Naive thymus-derived CD8-positive, alpha-beta T cell (primary cell): Measurements from ENCODE around the gene KAZALD1. TPM values are rescaled to one million over a fixed set of nuclear protein-coding genes. Genes with fewer than 3 reads are reported as not detected.

Source experiments
- ATAC-seq, 2 donors: fragments of 150-1000 bp; cut with Tn5 transposase in 1 of 2; sonication (Bioruptor Pico), chemical (Tn5 transposase) in 1 of 2; 1 replicate in 1 of 2; 2 replicates in 1 of 2; pipeline ENCODE4 v1.10.0; 2021; ENCODE audit warnings: mild to moderate bottlenecking in 2 of 2, moderate library complexity in 2 of 2
- POLR2A ChIA-PET: fragments of 350-600 bp; sonication (Branson Sonifier 250); formaldehyde crosslinking; loops from one replicate; lab custom pipeline; 2021; ENCODE audit warnings: antibody characterized with exemption; lab: Charles Lee
- DNase-seq, 10 donors: peaks; one replicate each; pipeline versions ENCODE4 v3.0.0 to v3.0.0-alpha.2; 2020 to 2022
- H3K27ac Mint-ChIP-seq, 10 donors: one replicate each; pipeline ENCODE4 v1.8.0; 2020 to 2022; ENCODE audit warnings: mild to moderate bottlenecking in 10 of 10, mixed read lengths in 10 of 10, moderate library complexity in 4 of 10, inconsistent platforms in 1 of 10
- H3K27me3 Mint-ChIP-seq, 5 donors: one replicate each; pipeline ENCODE4 v1.8.0; 2021 to 2022; ENCODE audit warnings: mixed read lengths in 5 of 5
- H3K36me3 Mint-ChIP-seq, 3 donors: one replicate each; pipeline ENCODE4 v1.8.0; 2020 to 2022; ENCODE audit warnings: mixed read lengths in 3 of 3, mild to moderate bottlenecking in 2 of 3, inconsistent platforms in 1 of 3
- H3K4me1 Mint-ChIP-seq, 4 donors: one replicate each; pipeline ENCODE4 v1.8.0; 2021 to 2022; ENCODE audit warnings: mixed read lengths in 4 of 4
- H3K4me3 Mint-ChIP-seq, 10 donors: one replicate each; pipeline ENCODE4 v1.8.0; 2020 to 2022; ENCODE audit warnings: mild to moderate bottlenecking in 10 of 10, mixed read lengths in 10 of 10, moderate library complexity in 6 of 10, inconsistent platforms in 1 of 10
- H3K9me3 Mint-ChIP-seq, 9 donors: one replicate each; pipeline ENCODE4 v1.8.0; 2020 to 2022; ENCODE audit warnings: mixed read lengths in 9 of 9, mild to moderate bottlenecking in 3 of 9, inconsistent platforms in 1 of 9, moderate library complexity in 1 of 9
- polyA plus RNA-seq, 3 donors: library from polyadenylated mRNA; unstranded; fragments of 300-500 nt; fragmentation: Illumina TruSeq; gene quantifications; one replicate each; pipeline ENCODE4 v1.2.3, GENCODE V29; 2021
- total RNA-seq, 8 experiments: library from RNA in 2 of 8; stranded (reverse) in 2 of 8; gene quantifications; one replicate each; pipeline ENCODE4 v1.2.3 and lab custom pipeline; 2021 to 2026

KAZALD1 gene
- total and polyA plus RNA-seq, 5 experiments from 2014 or later: not detected

DNA sequence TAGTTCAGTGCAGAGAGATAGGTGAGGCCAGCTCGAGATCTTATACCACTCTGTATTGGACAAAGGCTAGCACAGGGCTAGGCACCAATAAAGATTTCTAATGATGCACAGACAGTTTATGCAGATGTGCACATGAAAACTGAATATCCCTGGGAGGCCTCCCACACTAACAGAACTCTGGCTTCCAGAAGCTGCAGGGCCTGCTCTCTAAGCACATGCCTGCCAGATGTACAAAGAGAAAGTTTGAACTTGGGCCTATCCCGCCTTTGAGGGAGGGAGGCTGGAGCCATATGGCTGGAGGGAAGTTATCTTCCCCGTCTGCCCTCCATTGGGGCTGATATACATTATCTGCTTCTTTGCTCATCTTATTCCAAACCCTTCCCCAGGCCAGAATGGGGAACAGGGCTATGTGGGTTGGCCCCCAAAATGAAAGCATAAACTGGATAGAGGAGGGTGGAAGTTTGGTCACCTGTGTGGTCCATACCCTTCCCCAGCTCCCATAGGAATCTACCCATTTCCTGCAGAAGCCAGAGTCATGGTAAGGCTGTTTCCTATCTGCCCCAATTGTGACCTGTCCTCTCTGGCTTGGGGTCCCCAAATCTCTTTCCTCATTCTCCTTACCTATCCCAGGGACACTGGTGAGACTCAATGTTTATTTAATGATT, 3.8 kb downstream of the KAZALD1 start:
- peaks cover 16 to 46% (median 40%) of the 10 kb centered on the region in 4 donors for H3K4me1 Mint-ChIP-seq
- POLR2A ChIA-PET: interaction anchor here (0.5 kb wide), 1 partner anchor 101 kb away, joined by 3 read pairs; no protein-coding TSS in a partner anchor
- H3K9me3 Mint-ChIP-seq: no peaks in the 10 kb centered on the region
- no peak overlapping the region for H3K27ac Mint-ChIP-seq
- ATAC-seq: no peak
- peaks cover 15 to 43% (median 26%) of the 10 kb centered on the region in 5 donors for H3K27me3 Mint-ChIP-seq
- peak overlapping the region; percentile 22 to 91 (median 73) for H3K4me3 Mint-ChIP-seq
- H3K36me3 Mint-ChIP-seq: no peaks in the 10 kb centered on the region
- DNase-seq: no peak

DNA sequence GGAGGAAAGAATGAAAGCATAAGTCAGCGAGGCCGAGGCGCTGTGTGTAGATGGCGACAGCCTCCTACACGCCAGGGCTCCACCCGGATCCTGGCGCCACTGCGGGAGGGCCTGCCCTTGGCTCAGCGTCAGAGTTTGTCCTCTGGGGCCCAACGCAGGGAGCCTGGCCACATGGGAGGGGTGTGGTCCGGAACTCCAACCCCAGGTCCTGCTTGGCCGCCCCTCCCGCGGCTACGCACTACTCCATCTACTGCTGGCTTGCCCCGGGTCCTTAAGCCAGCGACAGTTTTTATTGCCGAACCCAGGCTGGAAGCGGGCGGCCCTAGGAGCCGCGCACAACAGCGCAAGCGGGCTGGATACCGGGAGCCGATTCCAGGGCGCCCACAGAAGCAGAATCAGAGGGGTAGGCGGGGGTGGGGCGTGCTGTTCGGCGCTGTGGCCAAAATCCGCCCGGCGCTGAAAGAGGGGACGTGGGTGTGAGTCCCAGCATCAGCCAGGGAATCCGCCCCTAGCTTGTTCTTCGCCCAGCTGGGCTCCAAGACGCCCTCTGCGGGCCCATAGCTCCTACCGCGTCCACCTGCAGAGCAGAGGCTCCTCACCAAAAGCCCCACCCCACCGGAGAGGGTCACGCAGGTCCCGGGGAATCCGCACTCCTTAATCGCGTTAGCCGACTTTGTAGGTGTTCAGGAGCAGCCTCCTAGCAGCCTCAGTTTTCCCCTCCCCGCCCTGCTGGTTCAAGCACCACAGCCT, 4.5 kb downstream of the KAZALD1 start:
- Mint-ChIP-seq H3K4me1 (peaks cover 14 to 47% (median 37%) of the 10 kb centered on the region in 4 donors), H3K9me3 (no peaks in the 10 kb centered on the region), H3K27me3 (peaks cover 15 to 46% (median 26%) of the 10 kb centered on the region in 5 donors), H3K36me3 (no peaks in the 10 kb centered on the region), H3K27ac (no peak overlapping the region), H3K4me3 (peak overlapping the region; percentile 50 to 91 (median 76))
- peak in 7 of 10 donors; percentile 29 to 70 (median 37) for DNase-seq
- ATAC-seq: peak; percentile 57 to 58
- POLR2A ChIA-PET: interaction anchor here (0.9 kb wide), 1 partner anchor 23 kb away, joined by 4 read pairs; no protein-coding TSS in a partner anchor

DNA sequence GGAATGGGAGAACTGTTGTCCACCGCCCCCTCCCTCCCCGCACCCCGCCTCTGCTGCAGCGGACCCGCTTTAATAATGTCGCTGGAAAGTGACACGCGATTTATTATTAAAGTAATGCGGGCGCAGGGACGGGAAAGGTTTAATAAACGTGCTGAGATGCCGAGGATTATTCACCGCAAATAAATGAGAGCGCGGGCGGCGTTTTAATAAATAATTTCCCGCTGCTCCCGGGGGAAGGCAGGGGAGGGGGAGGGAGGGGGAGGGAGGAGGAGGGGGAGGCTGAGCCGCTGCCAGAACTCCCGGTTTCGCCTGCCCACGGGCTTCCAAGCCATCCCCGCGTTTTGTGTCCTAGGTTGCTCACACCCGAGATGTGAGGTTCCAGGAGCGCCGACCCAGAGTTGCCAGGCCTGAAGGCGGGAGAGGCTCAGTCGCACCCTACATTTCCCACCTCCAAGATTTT, 5.1 kb downstream of the KAZALD1 start:
- Mint-ChIP-seq H3K36me3 (no peaks in the 10 kb centered on the region), H3K27me3 (peaks cover 18 to 52% (median 31%) of the 10 kb centered on the region in 5 donors), H3K9me3 (no peaks in the 10 kb centered on the region), H3K27ac (no peak overlapping the region), H3K4me3 (peak overlapping the region; percentile 86 to 95 (median 90)), H3K4me1 (peaks cover 11 to 48% (median 32%) of the 10 kb centered on the region in 4 donors)
- ATAC-seq (no peak), DNase-seq (no peak)
- POLR2A ChIA-PET: interaction anchor here (0.9 kb wide), 1 partner anchor 24 kb away, joined by 4 read pairs; no protein-coding TSS in a partner anchor

DNA sequence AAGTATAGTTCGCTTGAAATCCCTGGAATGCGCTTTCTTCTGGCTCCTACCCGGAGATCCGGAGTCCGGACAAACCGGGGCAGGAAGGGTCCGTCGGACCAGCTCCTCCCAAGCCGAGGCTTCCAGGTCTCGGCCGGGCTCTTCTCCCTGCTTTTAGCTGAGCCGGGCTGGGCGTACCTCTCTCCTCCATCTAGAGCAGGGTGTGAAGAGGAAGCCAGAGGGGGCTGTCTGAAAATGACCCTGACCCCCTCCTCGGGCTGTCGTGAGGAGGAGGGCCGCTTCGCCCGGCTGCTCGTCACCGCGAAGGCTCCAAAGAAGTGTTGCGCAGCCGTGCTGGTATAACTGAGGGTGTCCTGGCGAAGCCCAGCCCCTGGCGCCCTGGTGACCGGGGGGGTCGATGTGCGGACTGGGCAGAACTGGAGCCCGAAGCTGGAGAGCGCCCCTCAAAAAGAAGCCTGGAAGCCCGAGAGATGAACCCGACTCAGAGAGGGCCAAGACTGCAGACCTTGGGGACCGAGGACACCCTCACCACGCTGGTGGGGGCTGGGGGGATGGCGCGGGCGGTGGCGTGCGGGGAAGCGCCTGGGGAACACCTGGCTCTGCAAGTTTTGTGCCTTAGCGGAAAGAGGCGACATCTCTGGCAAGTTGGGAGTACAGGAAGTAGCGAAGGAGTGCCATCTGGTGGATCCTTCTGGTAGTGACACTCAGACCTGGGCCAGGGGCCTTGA, 5.7 kb downstream of the KAZALD1 start:
- peak overlapping the region in 4 of 10 donors; percentile 37 to 50 (median 46) for H3K27ac Mint-ChIP-seq
- H3K36me3 Mint-ChIP-seq: no peaks in the 10 kb centered on the region
- POLR2A ChIA-PET: interaction anchor here (1.0 kb wide), 1 partner anchor 26 kb away, joined by 5 read pairs; no protein-coding TSS in a partner anchor
- peak; percentile 53 to 88 (median 74) for DNase-seq
- ATAC-seq: peak; percentile 73 to 77
- H3K27me3 Mint-ChIP-seq: peaks cover 24 to 58% (median 37%) of the 10 kb centered on the region in 5 donors
- no peaks in the 10 kb centered on the region for H3K9me3 Mint-ChIP-seq
- H3K4me1 Mint-ChIP-seq: peaks cover 9 to 48% (median 27%) of the 10 kb centered on the region in 4 donors
- H3K4me3 Mint-ChIP-seq: peak overlapping the region; percentile 86 to 95 (median 90)

DNA sequence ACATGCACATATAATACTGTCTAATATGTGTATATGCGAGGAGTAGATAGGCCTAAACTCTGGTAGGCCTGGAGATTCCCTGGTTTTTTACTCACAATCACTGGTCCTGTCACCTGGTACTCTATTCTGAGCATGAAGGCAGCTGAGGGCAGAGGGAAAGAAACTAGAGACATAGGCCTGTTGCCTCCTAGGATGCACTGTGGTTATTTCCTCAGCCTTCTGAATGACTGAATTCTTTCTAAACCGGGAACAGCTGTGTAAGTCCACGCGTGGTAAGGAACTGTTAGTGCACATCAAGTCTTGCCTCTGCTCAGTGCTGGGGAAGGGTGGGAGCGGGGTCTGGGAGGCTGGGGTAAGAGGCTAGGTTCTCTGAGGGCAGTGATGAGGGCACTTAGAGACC, 7.7 kb downstream of the KAZALD1 start:
- ATAC-seq: no peak
- H3K36me3 Mint-ChIP-seq: peaks cover 0 to 2% (median 0%) of the 10 kb centered on the region in 3 donors
- DNase-seq: no peak
- peaks cover 7 to 41% (median 16%) of the 10 kb centered on the region in 4 donors for H3K4me1 Mint-ChIP-seq
- no peaks in the 10 kb centered on the region for H3K9me3 Mint-ChIP-seq
- H3K27ac Mint-ChIP-seq: peak overlapping the region in 1 of 10 donors; percentile 69
- H3K27me3 Mint-ChIP-seq: peaks cover 28 to 66% (median 45%) of the 10 kb centered on the region in 5 donors
- peak overlapping the region in 1 of 10 donors; percentile 67 for H3K4me3 Mint-ChIP-seq
- POLR2A ChIA-PET: interaction anchor here (1.2 to 1.4 kb wide), 2 partner anchors 27 to 28 kb away, joined by 3 to 7 read pairs; no protein-coding TSS in a partner anchor

DNA sequence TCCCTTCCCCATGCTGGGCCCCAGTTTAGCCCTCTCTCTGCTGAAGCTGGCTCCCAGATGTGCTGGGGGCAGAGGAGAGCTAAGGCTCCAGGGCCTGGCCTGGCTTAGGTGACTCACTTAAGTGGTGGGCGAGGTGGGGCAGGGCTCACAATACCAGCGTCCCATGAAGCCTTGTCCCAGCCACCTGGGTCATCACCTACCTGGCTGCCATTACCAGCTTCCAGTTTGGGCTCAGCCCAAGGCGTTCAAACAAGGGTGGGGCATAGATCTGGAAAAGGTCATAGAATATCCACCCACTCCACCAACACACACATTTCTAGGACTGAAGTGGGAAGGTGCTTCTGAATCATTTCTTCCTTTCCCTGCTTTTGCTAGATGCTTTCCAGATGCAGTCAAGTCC, 8.3 kb downstream of the KAZALD1 start:
- POLR2A ChIA-PET: interaction anchor here (1.4 kb wide), 1 partner anchor 29 kb away, joined by 7 read pairs; no protein-coding TSS in a partner anchor
- peaks cover 25 to 64% (median 39%) of the 10 kb centered on the region in 5 donors for H3K27me3 Mint-ChIP-seq
- peaks cover 7 to 38% (median 16%) of the 10 kb centered on the region in 4 donors for H3K4me1 Mint-ChIP-seq
- no peak for ATAC-seq
- H3K36me3 Mint-ChIP-seq: peaks cover 0 to 2% (median 0%) of the 10 kb centered on the region in 3 donors
- H3K27ac Mint-ChIP-seq: no peak overlapping the region
- H3K4me3 Mint-ChIP-seq: peak overlapping the region in 1 of 10 donors; percentile 43
- no peak for DNase-seq
- H3K9me3 Mint-ChIP-seq: no peaks in the 10 kb centered on the region

DNA sequence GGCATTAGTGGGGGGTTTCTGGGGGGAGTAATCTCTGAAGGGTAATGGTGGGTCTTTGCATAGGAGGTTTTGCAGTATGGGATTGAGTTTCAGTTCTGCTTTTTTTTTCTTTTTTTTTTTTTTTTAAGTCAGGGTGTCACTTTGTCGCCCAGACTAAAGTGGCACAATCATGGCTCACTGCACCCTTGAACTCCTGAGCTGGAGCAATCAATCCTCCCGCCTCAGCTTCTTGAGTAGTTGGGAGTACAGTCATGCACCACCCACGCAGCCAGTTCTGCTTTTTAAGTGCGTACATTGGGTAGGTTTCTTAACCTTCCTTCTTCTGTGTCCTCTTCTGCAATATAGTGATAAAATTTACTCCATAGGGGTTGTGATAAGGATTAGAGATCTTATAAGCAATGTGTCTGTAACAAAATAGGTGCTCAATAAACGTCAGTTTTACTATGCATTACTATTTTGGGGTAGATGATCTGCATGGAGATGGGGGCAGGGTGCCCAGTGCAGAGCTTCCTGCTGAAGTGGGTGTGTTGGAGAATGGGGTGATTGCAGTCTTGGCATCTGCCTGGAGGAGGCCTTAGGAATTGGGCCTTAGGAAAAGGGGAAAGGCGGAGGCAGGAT, 9.6 kb downstream of the KAZALD1 start:
- Mint-ChIP-seq H3K36me3 (peaks cover 0 to 2% (median 0%) of the 10 kb centered on the region in 3 donors), H3K27ac (peak overlapping the region in 1 of 10 donors; percentile 58), H3K4me1 (peaks cover 2 to 31% (median 11%) of the 10 kb centered on the region in 4 donors), H3K4me3 (peak overlapping the region in 1 of 10 donors; percentile 36), H3K27me3 (peaks cover 25 to 64% (median 39%) of the 10 kb centered on the region in 5 donors), H3K9me3 (no peaks in the 10 kb centered on the region)
- POLR2A ChIA-PET: interaction anchor here (0.7 kb wide), 2 partner anchors 8 to 20 kb away, joined by 3 to 4 read pairs; no protein-coding TSS in a partner anchor
- no peak for DNase-seq
- no peak for ATAC-seq

DNA sequence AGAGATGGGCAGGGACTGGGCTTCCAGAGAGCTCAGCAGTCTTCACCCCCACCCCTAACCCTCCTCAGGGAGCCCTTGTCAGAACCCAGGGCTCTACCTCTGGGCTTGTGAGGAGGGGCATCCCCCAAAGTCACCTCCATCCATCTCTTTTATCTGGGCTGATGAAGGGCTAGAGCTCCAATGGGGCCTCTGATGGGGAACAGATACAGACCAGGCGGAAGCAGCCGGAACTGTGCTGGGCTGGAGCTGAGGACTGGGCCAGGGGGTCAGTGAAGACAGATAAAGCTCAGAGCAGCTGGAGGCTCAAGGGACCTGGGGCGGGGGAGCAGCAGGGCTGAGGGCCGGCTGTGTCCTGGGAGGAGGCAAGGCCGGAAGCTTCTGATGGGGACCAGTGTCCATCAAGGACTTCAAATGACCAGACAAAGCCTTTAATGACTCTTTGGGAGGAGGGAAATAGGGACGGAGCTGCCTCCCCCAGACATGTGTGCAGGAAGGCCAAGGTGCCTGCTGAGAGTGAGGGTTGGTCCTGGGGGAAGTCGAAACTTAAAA, 10.2 kb downstream of the KAZALD1 start:
- Mint-ChIP-seq H3K9me3 (no peaks in the 10 kb centered on the region), H3K27me3 (peaks cover 25 to 66% (median 45%) of the 10 kb centered on the region in 5 donors), H3K27ac (peak overlapping the region in 1 of 10 donors; percentile 58), H3K36me3 (peaks cover 0 to 2% (median 0%) of the 10 kb centered on the region in 3 donors), H3K4me3 (no peak overlapping the region), H3K4me1 (peaks cover 2 to 27% (median 7%) of the 10 kb centered on the region in 4 donors)
- DNase-seq: no peak
- no peak for ATAC-seq
- POLR2A ChIA-PET: interaction anchor here (0.7 kb wide), 1 partner anchor 9 kb away, joined by 4 read pairs; no protein-coding TSS in a partner anchor

DNA sequence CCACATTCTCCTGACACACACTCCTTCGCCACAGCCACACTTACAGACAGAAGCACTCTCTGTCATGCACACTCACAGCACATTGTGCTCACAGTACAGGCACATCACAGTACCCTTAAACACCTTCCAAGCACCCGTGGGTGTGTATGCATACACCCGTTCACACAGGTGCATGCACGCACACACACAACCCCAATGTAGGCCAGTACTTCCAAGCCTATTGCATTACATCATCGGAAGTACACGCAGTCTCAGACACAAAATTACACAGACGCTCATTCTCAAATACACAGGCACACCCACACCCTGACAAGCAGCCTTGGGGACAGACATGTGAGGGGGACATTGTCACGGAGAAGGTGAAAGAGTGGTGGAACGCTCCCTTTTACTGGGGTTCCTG, 11.1 kb downstream of the KAZALD1 start:
- Mint-ChIP-seq H3K9me3 (no peaks in the 10 kb centered on the region), H3K27ac (peak overlapping the region in 1 of 10 donors; percentile 65), H3K4me1 (peaks cover 0 to 20% (median under 1%) of the 10 kb centered on the region in 4 donors), H3K4me3 (no peak overlapping the region), H3K36me3 (peaks cover 0 to 2% (median 0%) of the 10 kb centered on the region in 3 donors), H3K27me3 (peaks cover 28 to 58% (median 47%) of the 10 kb centered on the region in 5 donors)
- POLR2A ChIA-PET: no interaction called here
- ATAC-seq: no peak
- no peak for DNase-seq

DNA sequence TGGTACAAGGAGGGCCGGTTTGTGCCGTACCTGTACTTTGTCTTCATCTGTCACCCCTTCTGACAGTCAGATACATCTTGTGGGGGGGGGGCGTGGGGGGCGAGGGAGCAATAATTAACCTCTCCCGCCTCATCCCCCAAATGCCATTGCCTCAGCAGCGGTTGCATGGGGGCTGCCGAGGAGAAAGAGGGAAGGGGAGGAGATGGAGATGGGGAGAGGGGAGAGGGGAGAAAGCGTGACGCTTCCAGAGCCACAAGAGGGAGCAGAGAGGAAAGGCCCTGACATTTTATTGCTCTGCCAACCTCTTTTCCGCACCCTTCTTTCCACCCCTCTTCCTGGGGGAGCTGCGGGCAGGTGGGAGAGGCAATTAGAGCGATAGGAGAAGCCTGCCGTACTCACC, 11.8 kb downstream of the KAZALD1 start:
- Mint-ChIP-seq H3K9me3 (no peaks in the 10 kb centered on the region), H3K36me3 (peaks cover 0 to 2% (median 0%) of the 10 kb centered on the region in 3 donors), H3K27ac (no peak overlapping the region), H3K4me1 (peaks cover 0 to 19% (median under 1%) of the 10 kb centered on the region in 4 donors), H3K27me3 (peaks cover 31 to 65% (median 51%) of the 10 kb centered on the region in 5 donors), H3K4me3 (no peak overlapping the region)
- POLR2A ChIA-PET: no interaction called here
- ATAC-seq (no peak), DNase-seq (no peak)

DNA sequence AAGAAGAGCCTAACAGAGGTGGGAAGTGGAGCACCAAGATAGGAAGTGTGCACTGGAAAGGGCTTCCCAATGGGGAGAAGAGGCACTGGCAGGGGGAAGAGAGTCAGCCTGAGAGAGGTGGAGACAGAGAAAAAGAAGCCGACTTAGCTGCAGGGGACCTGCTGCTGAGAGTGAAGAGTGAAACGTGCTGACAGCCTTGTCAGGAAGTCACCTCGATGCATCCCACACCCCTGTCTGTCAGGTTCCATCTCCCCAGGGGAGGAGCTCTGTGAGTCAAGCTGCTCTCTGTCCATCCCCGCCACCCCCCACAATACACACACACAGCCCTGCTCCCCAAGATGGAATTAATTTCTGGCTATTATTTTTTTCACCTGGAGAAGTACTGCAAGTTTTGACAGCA, 14.0 kb downstream of the KAZALD1 start:
- H3K4me1 Mint-ChIP-seq: peaks cover 0 to 19% (median 1%) of the 10 kb centered on the region in 4 donors
- no peak overlapping the region for H3K4me3 Mint-ChIP-seq
- peaks cover 0 to 2% (median 0%) of the 10 kb centered on the region in 3 donors for H3K36me3 Mint-ChIP-seq
- H3K27ac Mint-ChIP-seq: peak overlapping the region in 1 of 10 donors; percentile 44
- POLR2A ChIA-PET: no interaction called here
- peaks cover 0 to under 1% (median 0%) of the 10 kb centered on the region in 9 donors for H3K9me3 Mint-ChIP-seq
- ATAC-seq (no peak), DNase-seq (peak in 1 of 10 donors; percentile 26)
- H3K27me3 Mint-ChIP-seq: peaks cover 33 to 83% (median 57%) of the 10 kb centered on the region in 5 donors
